Measurements from ENCODE around the gene SNPH. TPM values are rescaled to one million over a fixed set of nuclear protein-coding genes. Genes with fewer than 3 reads are reported as not detected.

Gene SNPH
- total RNA-seq, 1 donor from 2014 or later: 10.4 TPM

GRCh38 chr20:1280195-1281102 is 14.4 kb downstream of the SNPH start:
- peaks cover 0 to 8% of the 10 kb centered on the region in 2 donors for H3K36me3 ChIP-seq
- H3K27ac ChIP-seq: no peak overlapping the region
- intact Hi-C loops (cut with DNase I): no loop called here
- TF ChIP-seq CTCF (IDR thresholded peaks at IDR 0.05): no peak
- no peaks in the 10 kb centered on the region for H3K27me3 ChIP-seq
- no peaks in the 10 kb centered on the region for H3K4me1 ChIP-seq
- no peak overlapping the region for H3K4me3 ChIP-seq
- H3K9me3 ChIP-seq: no peaks in the 10 kb centered on the region
- peak in 1 of 2 donors; percentile 18 for DNase-seq (ENCODE audit: low spot score in 2 of 2)

GRCh38 chr20:1281279-1282057 is 15.4 kb downstream of the SNPH start:
- TF ChIP-seq CTCF (IDR thresholded peaks at IDR 0.05): no peak
- peaks cover 0 to 8% of the 10 kb centered on the region in 2 donors for H3K36me3 ChIP-seq
- no peaks in the 10 kb centered on the region for H3K4me1 ChIP-seq
- no peak overlapping the region for H3K27ac ChIP-seq
- H3K4me3 ChIP-seq: no peak overlapping the region
- intact Hi-C loops (cut with DNase I): no loop called here
- peak in 1 of 2 donors; percentile 8 for DNase-seq (ENCODE audit: low spot score in 2 of 2)
- H3K27me3 ChIP-seq: no peaks in the 10 kb centered on the region
- no peaks in the 10 kb centered on the region for H3K9me3 ChIP-seq

- no peak overlapping the region for H3K27ac ChIP-seq
- no peak for TF ChIP-seq CTCF (IDR thresholded peaks at IDR 0.05)
- no peak overlapping the region for H3K4me3 ChIP-seq
- no peaks in the 10 kb centered on the region for H3K4me1 ChIP-seq
- intact Hi-C loops (cut with DNase I): no loop called here
- peaks cover 0 to 8% of the 10 kb centered on the region in 2 donors for H3K36me3 ChIP-seq
- peak in 1 of 2 donors; percentile 8 for DNase-seq (ENCODE audit: low spot score in 2 of 2)
- H3K27me3 ChIP-seq: no peaks in the 10 kb centered on the region
- H3K9me3 ChIP-seq: no peaks in the 10 kb centered on the region
Observed at GRCh38 chr20:1282966-1283365, 16.9 kb downstream of the SNPH start.

GRCh38 chr20:1283522-1284510 is 17.7 kb downstream of the SNPH start:
- intact Hi-C loops (cut with DNase I): no loop called here
- no peaks in the 10 kb centered on the region for H3K4me1 ChIP-seq
- H3K9me3 ChIP-seq: no peaks in the 10 kb centered on the region
- peaks cover 0 to 8% of the 10 kb centered on the region in 2 donors for H3K36me3 ChIP-seq
- DNase-seq (ENCODE audit: low spot score in 2 of 2): peak in 1 of 2 donors; percentile 35
- TF ChIP-seq CTCF (IDR thresholded peaks at IDR 0.05): no peak
- no peaks in the 10 kb centered on the region for H3K27me3 ChIP-seq
- no peak overlapping the region for H3K4me3 ChIP-seq
- H3K27ac ChIP-seq: no peak overlapping the region
